GM12878 (cell line): ENCODE data around the gene ANXA10. TPM values are rescaled to one million over a fixed set of nuclear protein-coding genes. Genes with fewer than 3 reads are reported as not detected.

Experiments used
- ATAC-seq: fragments of 200-7000 bp; cut with Tn5 transposase; 3 replicates; pipeline ENCODE4 v1.9.1; 2020; ENCODE audit warnings: mild to moderate bottlenecking, moderate library complexity
- BruUV-seq: library from RNA; stranded (reverse); fragments of 400-500 nt; replicated peaks from 2 replicates; lab custom pipeline; 2021; lab: Mats Ljungman, UMichigan
- CTCF ChIA-PET: fragments of 300-600 bp; sonication (Branson Sonifier 250); formaldehyde crosslinking; extraction: SDS; loops from one replicate; lab custom pipeline; 2021; ENCODE audit warnings: inconsistent platforms; lab: Yijun Ruan, JAX
- POLR2A ChIA-PET: fragments of 350-600 bp; formaldehyde crosslinking; extraction: SDS; loops from one replicate; lab custom pipeline; 2021; ENCODE audit warnings: inconsistent platforms; lab: Charles Lee
- RAD21 ChIA-PET: fragments of 300-600 bp; sonication (Branson Sonifier 250); formaldehyde crosslinking; loops from one replicate; lab custom pipeline; 2023; ENCODE audit warnings: antibody characterized with exemption; ENCODE audit not compliant: unreplicated experiment; lab: Charles Lee
- SMC1A ChIA-PET: fragments of 300-600 bp; sonication (Branson Sonifier 250); formaldehyde crosslinking; loops from one replicate; lab custom pipeline; 2023; ENCODE audit not compliant: unreplicated experiment, uncharacterized antibody; lab: Charles Lee
- DNase-seq: peaks from one replicate; pipeline ENCODE4 v3.0.0-alpha.2; 2011; ENCODE audit warnings: low read depth, low spot score
- FAIRE-seq: peaks from 3 replicates; lab custom pipeline; 2011; peaks lifted over from hg19 to GRCh38; lab: Jason Lieb, UNC
- H2AFZ ChIP-seq: 2 replicates; pipeline ENCODE4 v1.6.0; 2011; ENCODE audit warnings: low read depth, low read length, control low read depth; ENCODE audit not compliant: control insufficient read depth
- H3K27ac ChIP-seq: 2 replicates; pipeline ENCODE4 v1.5.1; 2011; ENCODE audit warnings: control low read depth; ENCODE audit not compliant: control insufficient read depth, insufficient read depth
- H3K27me3 ChIP-seq, 2 experiments: replicated peaks in 1 of 2; 2 replicates each; pipeline versions ENCODE4 v1.6.0 to v1.6.1; 2011; ENCODE audit warnings: low read length in 1 of 2; ENCODE audit not compliant: control insufficient read depth in 2 of 2, insufficient read depth in 2 of 2
- H3K36me3 ChIP-seq, 2 experiments: 2 replicates each; pipeline ENCODE4 v1.5.1; 2011; ENCODE audit warnings: low read length in 1 of 2; ENCODE audit not compliant: control insufficient read depth in 2 of 2, insufficient read depth in 2 of 2
- H3K4me1 ChIP-seq: 2 replicates; pipeline ENCODE4 v1.6.1; 2011; ENCODE audit warnings: mild to moderate bottlenecking, low read length, moderate library complexity, mixed read lengths; ENCODE audit not compliant: control insufficient read depth, insufficient read depth
- H3K4me2 ChIP-seq: 2 replicates; pipeline ENCODE4 v1.6.0; 2011; ENCODE audit warnings: control low read depth; ENCODE audit not compliant: control insufficient read depth, insufficient read depth
- H3K4me3 ChIP-seq: fragments of 200-600 bp; sonication (generic); 2 replicates; pipeline ENCODE4 v1.5.1; 2016
- H3K79me2 ChIP-seq: 2 replicates; pipeline ENCODE4 v1.6.0; 2011; ENCODE audit warnings: low read length; ENCODE audit not compliant: control insufficient read depth, insufficient read depth
- H3K9ac ChIP-seq: 2 replicates; pipeline ENCODE4 v1.8.0; 2011; ENCODE audit warnings: low read length, control low read depth, mixed read lengths; ENCODE audit not compliant: control insufficient read depth, insufficient read depth
- H3K9me3 ChIP-seq: replicated peaks from 3 replicates; pipeline ENCODE4 v1.5.1; 2011; ENCODE audit warnings: mild to moderate bottlenecking, low read length; ENCODE audit not compliant: control insufficient read depth, insufficient read depth
- H4K20me1 ChIP-seq: 2 replicates; pipeline ENCODE4 v1.6.0; 2011; ENCODE audit not compliant: control insufficient read depth, insufficient read depth
- ATF3 ChIP-seq: IDR thresholded peaks from 2 replicates; pipeline ENCODE4 v1.6.1; 2011; ENCODE audit warnings: low read depth, mild to moderate bottlenecking, low read length, moderate library complexity, borderline replicate concordance; ENCODE audit errors: extremely low read depth
- CBX5 ChIP-seq: sonication (generic); IDR thresholded peaks from 2 replicates; pipeline ENCODE4 v1.6.1; 2016; ENCODE audit warnings: low read depth, moderate library complexity, mild to moderate bottlenecking, inconsistent platforms
- CREM ChIP-seq: IDR thresholded peaks from 2 replicates; pipeline ENCODE4 v1.6.1; 2014; ENCODE audit warnings: antibody characterized with exemption, low read depth
- IRF4 ChIP-seq: IDR thresholded peaks from 2 replicates; pipeline ENCODE4 v1.6.1; 2011; ENCODE audit warnings: low read depth, low read length
- NFYA ChIP-seq: IDR thresholded peaks from 2 replicates; pipeline ENCODE4 v1.6.1; 2011; ENCODE audit warnings: low read depth, mild to moderate bottlenecking, low read length, improper control_type of control experiment, borderline replicate concordance
- PKNOX1 ChIP-seq: fragments of 450-650 bp; IDR thresholded peaks from 2 replicates; pipeline ENCODE4 v1.6.1; 2016; ENCODE audit warnings: mild to moderate bottlenecking
- REST ChIP-seq: IDR thresholded peaks from 2 replicates; pipeline ENCODE4 v1.6.1; 2012; ENCODE audit warnings: mild to moderate bottlenecking, low read depth, low read length
- SREBF2 ChIP-seq: IDR thresholded peaks from 2 replicates; pipeline ENCODE4 v1.6.1; 2012; ENCODE audit warnings: mild to moderate bottlenecking, low read length
- SUPT20H ChIP-seq: IDR thresholded peaks from 2 replicates; pipeline ENCODE4 v1.6.1; 2011; ENCODE audit warnings: low read depth, mild to moderate bottlenecking, low read length, moderate library complexity, borderline replicate concordance; ENCODE audit not compliant: control insufficient read depth
- TAF1 ChIP-seq: IDR thresholded peaks from 2 replicates; pipeline ENCODE4 v1.6.1; 2011; ENCODE audit warnings: mild to moderate bottlenecking, low read depth, low read length, borderline replicate concordance
- YBX1 ChIP-seq: fragments of 450-650 bp; IDR thresholded peaks from 2 replicates; pipeline ENCODE4 v1.6.1; 2016; ENCODE audit warnings: antibody characterized with exemption
- ZBTB11 ChIP-seq: fragments of 450-650 bp; formaldehyde crosslinking; IDR thresholded peaks from 2 replicates; pipeline ENCODE4 v1.5.0; 2022; ENCODE audit warnings: mild to moderate bottlenecking, missing genetic modification characterization
- ZNF217 ChIP-seq: fragments of 450-650 bp; IDR thresholded peaks from 2 replicates; pipeline ENCODE4 v1.6.1; 2017; ENCODE audit warnings: antibody characterized with exemption, mild to moderate bottlenecking
- ZNF622 ChIP-seq: fragments of 450-650 bp; IDR thresholded peaks from 2 replicates; pipeline ENCODE4 v1.6.1; 2017; ENCODE audit warnings: mild to moderate bottlenecking, inconsistent platforms
- WGBS: methylation state at CpG from one replicate; pipeline ENCODE4 v1.1.6; 2016; ENCODE audit warnings: low lambda C conversion rate; ENCODE audit not compliant: insufficient replicate concordance, insufficient coverage; ENCODE audit errors: missing lambda C conversion rate; 5-methylcytosine and 5-hydroxymethylcytosine counted together
- in situ Hi-C: fragments of 300-500 bp; cut with MboI; formaldehyde crosslinking; loops from 9 replicates; pipeline ENCODE4 v1.14.3; 2018; ENCODE audit warnings: mixed read lengths
- intact Hi-C: fragments of 100-400 bp; cut with micrococcal nuclease; formaldehyde crosslinking; loops from one replicate; pipeline ENCODE4 v1.14.2; 2022; ENCODE audit not compliant: unreplicated experiment
- polyA plus RNA-seq, 11 experiments: library from polyadenylated mRNA; depleted of rRNA in 4 of 11; unstranded in 6 of 11; stranded (reverse) in 5 of 11; fragments of >200 nt; fragmentation: Nextera tagmentation in 4 of 11; fragmentation: Illumina TruSeq in 1 of 11; extraction: Ambion mirVana in 4 of 11; extraction: Trizol in 1 of 11; gene quantifications; 1 replicate in 1 of 11; 2 replicates in 10 of 11; pipeline versions ENCODE4 v1.2.1 to v1.2.3, GENCODE V29; 2011 to 2016; ENCODE audit warnings: inconsistent platforms in 2 of 11, missing spikeins in 2 of 11, low read depth in 1 of 11
- total RNA-seq, 4 experiments: library from RNA; depleted of rRNA in 3 of 4; stranded (reverse); fragments of >200 nt in 3 of 4; fragmentation: Illumina TruSeq in 1 of 4; extraction: Trizol in 1 of 4; gene quantifications; 2 replicates each; pipeline versions ENCODE4 v1.2.1 to v1.2.3, GENCODE V29; 2013 to 2021

ANXA10 gene
- total and polyA plus RNA-seq, 10 of the 15 experiments (the other 5 are each of a cell fraction or from before 2014, with no cell fraction given), result not detected

- Histone ChIP-seq H3K4me1 (no peaks in the 10 kb centered on the region), H3K4me2 (no peak overlapping the region), H3K9me3 (no peaks in the 10 kb centered on the region), H3K9ac (no peak overlapping the region), H2AFZ (no peak overlapping the region)
- ChIA-PET CTCF (interaction anchor here (0.7 to 1.4 kb wide), 2 partner anchors 9 to 528 kb away, joined by 3 to 4 read pairs; no protein-coding TSS in a partner anchor), POLR2A (no interaction called here)
- no peak for FAIRE-seq
- no peak for ATAC-seq
- TF ChIP-seq IRF4 (no peak), ZNF217 (no peak), SUPT20H (no peak), TAF1 (no peak), YBX1 (no peak), ATF3 (no peak), ZNF622 (no peak), PKNOX1 (no peak), NFYA (no peak), REST (no peak), SREBF2 (no peak), CBX5 (no peak), ZBTB11 (CRISPR knock-in tag) (no peak), CREM (no peak)
- TF ChIP-seq, all 136 proteins: peak for 0
- ChIA-PET SMC1A (no interaction called here), RAD21 (no interaction called here)
- no peaks in the 10 kb centered on the region for H3K36me3 ChIP-seq
- H3K27ac ChIP-seq, result no peak overlapping the region
- in situ Hi-C loops (no loop called here), intact Hi-C loops (loop anchor here (5.0 kb wide), 2 partner anchors 1128 to 1983 kb away; no protein-coding TSS in a partner anchor)
- no peaks in the 10 kb centered on the region for H3K27me3 ChIP-seq
- WGBS, result 58% methylated on average over 6 of the region's 6 CpGs
- H3K79me2 ChIP-seq, result no peaks in the 10 kb centered on the region
- no peak for DNase-seq
- BruUV-seq, result no TSS peak
- no peak overlapping the region for H3K4me3 ChIP-seq
- H4K20me1 ChIP-seq, result no peaks in the 10 kb centered on the region
Observed at GRCh38 chr4:168150420-168151050, 58.2 kb downstream of the ANXA10 start.
